Activated CD8-positive, alpha-beta memory T cell treated with anti-CD3 and anti-CD28 coated beads for 4 hours (primary cell): ENCODE data around the gene CREBL2.
"Not testable (repeated sequence)": the region's sequence is repeated elsewhere in the genome, so short reads cannot be mapped to it uniquely, and the experiment has no call there.

Source experiments
- DNase-seq, 2 donors: peaks; one replicate each; pipeline ENCODE4 v3.0.0-alpha.2; 2020; ENCODE audit warnings: low read depth in 2 of 2

The CREBL2 gene

GRCh38 chr12:12639995-12640394, 28.3 kb downstream of the CREBL2 start:
- DNase-seq, result not testable (repeated sequence)

- no peak for DNase-seq
Observed at GRCh38 chr12:12641650-12642049, 30.0 kb downstream of the CREBL2 start.

- DNase-seq, result no peak
Observed at GRCh38 chr12:12642916-12643315, 31.2 kb downstream of the CREBL2 start.

GRCh38 chr12:12645485-12645884, 33.8 kb downstream of the CREBL2 start:
- DNase-seq, result no peak

- not testable (repeated sequence) for DNase-seq
Observed at GRCh38 chr12:12645968-12646367, 34.3 kb downstream of the CREBL2 start.

- DNase-seq, result no peak
Observed at GRCh38 chr12:12646483-12647072, 34.9 kb downstream of the CREBL2 start.

GRCh38 chr12:12648284-12648683, 36.6 kb downstream of the CREBL2 start:
- no peak for DNase-seq

- DNase-seq, result no peak
Observed at GRCh38 chr12:12648951-12649650, 37.4 kb downstream of the CREBL2 start.

- no peak for DNase-seq
Observed at GRCh38 chr12:12651752-12652151, 40.1 kb downstream of the CREBL2 start.

GRCh38 chr12:12652704-12653103, 41.0 kb downstream of the CREBL2 start:
- not testable (repeated sequence) for DNase-seq

GRCh38 chr12:12653922-12654321, 42.2 kb downstream of the CREBL2 start:
- DNase-seq, result no peak

- DNase-seq, result no peak
Observed at GRCh38 chr12:12654691-12655460, 43.2 kb downstream of the CREBL2 start.

- DNase-seq, result no peak
Observed at GRCh38 chr12:12660201-12660600, 48.5 kb downstream of the CREBL2 start.

GRCh38 chr12:12661086-12661856, 49.6 kb downstream of the CREBL2 start:
- no peak for DNase-seq

GRCh38 chr12:12663644-12664294, 52.1 kb downstream of the CREBL2 start:
- DNase-seq, result no peak

- no peak for DNase-seq
Observed at GRCh38 chr12:12665194-12665593, 53.5 kb downstream of the CREBL2 start.

GRCh38 chr12:12668005-12668404, 56.3 kb downstream of the CREBL2 start:
- DNase-seq, result no peak

- no peak for DNase-seq
Observed at GRCh38 chr12:12669020-12669419, 57.3 kb downstream of the CREBL2 start.

- DNase-seq, result no peak
Observed at GRCh38 chr12:12671850-12672660, 60.4 kb downstream of the CREBL2 start.

- no peak for DNase-seq
Observed at GRCh38 chr12:12673296-12673695, 61.6 kb downstream of the CREBL2 start.

- DNase-seq, result no peak
Observed at GRCh38 chr12:12676605-12677004, 64.9 kb downstream of the CREBL2 start.
